AG10803 (cell line): ENCODE measurements around the gene DDX4.
"Not testable (repeated sequence)": the region's sequence is repeated elsewhere in the genome, so short reads cannot be mapped to it uniquely, and the experiment has no call there.

Experiments
- DNase-seq: peaks from one replicate; pipeline ENCODE4 v3.0.0; 2010; ENCODE audit warnings: low read depth
- H3K4me3 ChIP-seq: 2 replicates; pipeline ENCODE4 v1.5.1; 2011; ENCODE audit warnings: mild to moderate bottlenecking, low read length, control low read depth
- TF ChIP-seq, protein P1 (sequence below): conservative IDR thresholded peaks from 2 replicates; pipeline ENCODE4 v1.5.1; 2011; ENCODE audit warnings: mild to moderate bottlenecking, low read length, control low read depth, inconsistent platforms

The DDX4 gene

DNA sequence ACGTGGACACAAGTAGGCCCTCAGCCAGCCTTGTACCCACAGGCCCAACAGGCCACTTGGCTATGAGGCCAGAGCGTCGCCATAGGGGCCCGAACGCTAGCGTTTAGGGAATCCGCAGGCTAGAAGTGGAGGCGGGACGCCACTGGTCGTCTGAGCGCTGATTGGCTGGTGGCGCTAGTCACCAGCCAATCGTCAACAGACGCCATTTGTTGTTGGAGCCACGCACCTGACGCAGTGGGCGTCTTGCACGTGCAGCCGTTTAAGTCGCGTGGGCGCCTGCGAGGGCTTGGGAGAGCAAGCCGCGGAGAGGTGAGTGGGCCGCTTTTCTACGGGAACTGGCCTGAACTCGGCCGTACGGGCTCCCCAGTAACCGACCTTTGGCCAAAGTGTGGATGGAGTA, at the start of gene DDX4:
TSS of gene DDX4 (plus strand) at position 269 of the 400 bp plus-strand sequence. CDS start 903 bp downstream, outside the sequence.
- TF ChIP-seq, protein P1, sequence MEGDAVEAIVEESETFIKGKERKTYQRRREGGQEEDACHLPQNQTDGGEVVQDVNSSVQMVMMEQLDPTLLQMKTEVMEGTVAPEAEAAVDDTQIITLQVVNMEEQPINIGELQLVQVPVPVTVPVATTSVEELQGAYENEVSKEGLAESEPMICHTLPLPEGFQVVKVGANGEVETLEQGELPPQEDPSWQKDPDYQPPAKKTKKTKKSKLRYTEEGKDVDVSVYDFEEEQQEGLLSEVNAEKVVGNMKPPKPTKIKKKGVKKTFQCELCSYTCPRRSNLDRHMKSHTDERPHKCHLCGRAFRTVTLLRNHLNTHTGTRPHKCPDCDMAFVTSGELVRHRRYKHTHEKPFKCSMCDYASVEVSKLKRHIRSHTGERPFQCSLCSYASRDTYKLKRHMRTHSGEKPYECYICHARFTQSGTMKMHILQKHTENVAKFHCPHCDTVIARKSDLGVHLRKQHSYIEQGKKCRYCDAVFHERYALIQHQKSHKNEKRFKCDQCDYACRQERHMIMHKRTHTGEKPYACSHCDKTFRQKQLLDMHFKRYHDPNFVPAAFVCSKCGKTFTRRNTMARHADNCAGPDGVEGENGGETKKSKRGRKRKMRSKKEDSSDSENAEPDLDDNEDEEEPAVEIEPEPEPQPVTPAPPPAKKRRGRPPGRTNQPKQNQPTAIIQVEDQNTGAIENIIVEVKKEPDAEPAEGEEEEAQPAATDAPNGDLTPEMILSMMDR = no peak
- H3K4me3 ChIP-seq = no peak within 1 kb of the TSS
- no peak for DNase-seq

DNA sequence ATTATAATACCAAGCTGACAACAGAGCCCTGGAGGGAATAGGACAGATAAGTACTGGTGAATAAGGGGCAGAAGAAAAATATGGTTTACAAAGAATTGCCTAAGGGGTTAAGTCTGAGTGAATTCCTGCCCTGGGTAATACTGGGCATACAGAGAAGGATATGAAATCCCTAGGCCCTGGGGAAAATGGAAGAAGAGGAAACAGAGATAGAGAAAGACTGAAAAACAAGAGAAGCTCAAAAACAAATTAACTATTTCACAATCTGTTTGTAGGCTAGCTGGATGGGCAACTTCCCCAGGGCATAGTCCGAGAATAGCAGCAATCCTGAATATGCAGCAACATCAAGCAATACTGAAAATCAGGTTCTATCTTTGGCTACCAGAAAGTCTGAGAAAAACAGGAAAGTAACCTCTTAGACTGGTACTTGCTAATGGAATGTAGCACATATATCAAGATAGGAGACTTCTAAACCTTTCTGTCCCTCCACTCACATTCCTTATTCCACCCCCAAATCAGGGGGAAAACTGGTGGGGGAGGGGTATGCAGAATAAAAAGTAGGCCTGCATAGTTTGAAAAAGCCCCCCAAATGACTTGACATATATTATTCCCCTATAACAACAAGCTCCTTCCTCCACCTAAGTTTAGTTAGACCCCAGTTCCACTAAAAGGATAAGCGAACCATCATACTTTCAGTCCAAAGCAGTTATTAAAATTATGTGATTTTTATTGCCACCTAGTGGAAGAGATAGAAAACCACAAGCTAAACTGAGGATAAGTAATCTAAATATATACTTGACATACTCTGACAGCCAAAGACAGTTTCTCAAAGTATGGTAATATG, 46.4 kb upstream of the DDX4 start:
- no peak overlapping the region for H3K4me3 ChIP-seq
- peak; percentile 55 for DNase-seq
- TF ChIP-seq, protein P1 = peak; percentile 68

DNA sequence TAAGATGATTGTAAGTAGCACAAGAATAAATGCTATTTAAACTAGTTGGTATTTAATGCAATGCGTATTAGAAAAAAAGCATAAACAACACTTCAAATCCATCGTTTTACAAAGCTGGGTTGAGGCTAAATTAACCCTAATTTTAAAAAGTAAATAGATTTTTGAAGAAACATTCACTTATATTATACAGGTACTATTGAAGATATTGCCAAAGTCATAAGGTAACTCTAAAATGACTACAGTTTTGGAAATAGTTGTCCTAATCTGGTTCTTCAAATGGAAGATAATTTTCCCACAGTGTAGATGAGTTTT, 45.8 kb upstream of the DDX4 start:
- H3K4me3 ChIP-seq = no peak overlapping the region
- DNase-seq = no peak
- TF ChIP-seq, protein P1 = no peak

DNA sequence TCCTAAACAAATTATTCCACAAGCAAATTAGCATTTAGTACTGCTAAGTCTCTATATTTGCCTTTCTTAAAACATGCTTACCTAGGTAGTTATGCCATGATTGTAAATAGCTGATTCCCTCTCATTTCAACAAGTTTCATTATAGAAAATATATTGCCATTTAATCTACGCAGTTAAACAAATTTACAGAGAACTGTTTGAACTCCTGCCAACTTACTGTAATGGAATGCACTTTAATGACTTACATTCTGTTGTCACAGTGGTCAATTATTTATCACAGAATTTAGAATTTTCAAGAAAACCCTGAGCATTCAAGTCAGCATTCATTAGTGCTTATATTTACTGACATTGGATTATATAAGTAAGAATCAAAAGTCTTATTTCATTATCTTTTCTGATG, 45.4 kb upstream of the DDX4 start:
- TF ChIP-seq, protein P1 = no peak
- no peak for DNase-seq
- H3K4me3 ChIP-seq = no peak overlapping the region

DNA sequence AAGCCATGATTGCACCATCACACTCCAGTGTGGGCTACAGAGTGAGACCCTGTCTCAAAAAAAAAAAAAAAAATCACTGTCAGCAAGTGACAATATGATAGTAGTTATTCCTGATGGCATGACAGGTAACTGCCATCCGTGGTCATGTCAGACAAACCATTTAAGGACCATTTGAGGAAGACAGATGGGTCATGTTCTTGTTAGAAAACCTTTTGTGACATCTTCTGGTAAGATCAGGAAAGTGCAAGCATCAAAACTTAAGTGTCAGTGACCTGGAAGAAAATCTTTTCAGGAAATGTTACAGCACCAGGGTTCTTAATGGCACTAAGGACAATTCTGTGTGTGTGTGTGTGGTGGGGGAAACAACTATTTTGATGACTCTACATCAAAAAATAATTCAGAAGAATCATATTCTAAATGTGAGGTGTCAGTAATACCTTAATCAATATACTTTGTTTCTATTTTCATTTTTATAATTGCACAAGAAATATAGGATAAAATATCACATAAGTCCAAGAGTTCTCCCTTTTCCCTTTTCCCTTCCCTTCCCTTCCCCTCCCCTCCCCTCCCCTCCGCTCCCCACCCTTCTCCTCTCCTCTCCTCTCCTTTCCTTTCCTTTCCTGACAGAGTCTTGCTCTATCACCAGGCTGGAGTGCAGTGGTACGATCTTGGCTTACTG, 43.6 kb upstream of the DDX4 start:
- peak; percentile 62 for DNase-seq
- H3K4me3 ChIP-seq = no peak overlapping the region
- TF ChIP-seq, protein P1 = peak; percentile 69

DNA sequence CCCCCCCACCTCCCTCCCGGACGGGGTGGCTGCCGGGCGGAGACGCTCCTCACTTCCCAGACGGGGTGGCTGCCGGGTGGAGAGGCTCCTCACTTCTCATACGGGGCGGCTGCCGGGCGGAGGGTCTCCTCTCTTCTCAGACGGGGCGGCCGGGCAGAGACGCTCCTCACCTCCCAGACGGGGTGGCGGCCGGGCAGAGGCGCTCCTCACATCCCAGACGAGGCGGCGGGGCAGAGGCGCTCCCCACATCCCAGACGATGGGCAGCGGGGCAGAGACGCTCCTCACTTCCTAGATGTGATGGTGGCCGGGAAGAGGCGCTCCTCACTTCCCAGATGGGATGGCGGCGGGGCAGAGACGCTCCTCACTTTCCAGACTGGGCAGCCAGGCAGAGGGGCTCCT, 41.2 kb upstream of the DDX4 start:
- DNase-seq, H3K4me3 ChIP-seq: not testable (repeated sequence)

DNA sequence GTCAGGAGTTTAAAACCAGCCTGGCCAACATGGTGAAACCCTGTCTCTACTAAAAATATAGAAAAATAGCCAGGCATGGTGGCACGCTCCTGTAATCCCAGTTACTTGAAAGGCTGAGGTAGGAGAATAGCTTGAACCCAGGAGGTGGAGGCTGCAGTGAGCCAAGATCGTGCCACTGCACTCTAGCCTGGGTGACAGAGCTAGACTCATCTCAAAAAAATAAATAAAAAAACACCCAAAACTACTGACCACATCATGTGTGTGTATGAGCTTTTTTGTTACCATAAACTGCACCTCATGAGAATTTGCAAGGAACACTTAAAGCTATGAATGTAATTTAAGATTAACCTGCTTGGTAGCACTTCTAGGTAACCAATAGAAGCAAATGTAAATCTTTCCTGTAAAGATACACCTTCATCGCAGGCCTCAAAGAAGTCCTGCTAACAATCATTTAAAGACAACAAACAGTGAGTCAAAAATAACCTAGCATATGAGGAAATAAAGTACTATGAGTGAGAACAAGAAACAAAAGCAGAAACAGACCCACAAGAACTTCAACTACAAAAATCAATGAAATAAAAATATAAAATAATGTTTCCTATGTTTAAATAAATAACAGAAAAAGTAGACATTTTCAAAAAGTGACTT, 38.7 kb upstream of the DDX4 start:
- H3K4me3 ChIP-seq = no peak overlapping the region
- DNase-seq = no peak
- TF ChIP-seq, protein P1 = no peak
